PC-3 (cell line): ENCODE results near the gene EIF4EBP3. TPM values are rescaled to one million over a fixed set of nuclear protein-coding genes. Genes with fewer than 3 reads are reported as not detected.

Experiments used
- ATAC-seq: fragments of 200-7000 bp; cut with Tn5 transposase; 2 replicates; pipeline ENCODE4 v1.9.1; 2020; ENCODE audit warnings: mild to moderate bottlenecking, moderate library complexity
- BruUV-seq: library from RNA; stranded (reverse); fragments of 400-500 nt; replicated peaks from 2 replicates; lab custom pipeline; 2021; lab: Mats Ljungman, UMichigan
- CTCF ChIA-PET: fragments of 300-600 bp; sonication (Branson Sonifier 250); formaldehyde crosslinking; loops from one replicate; lab custom pipeline; 2022; ENCODE audit warnings: antibody characterized with exemption; lab: Charles Lee
- POLR2A ChIA-PET: fragments of 300-600 bp; sonication (Branson Sonifier 250); formaldehyde crosslinking; loops from one replicate; lab custom pipeline; 2022; ENCODE audit warnings: antibody characterized with exemption; ENCODE audit not compliant: unreplicated experiment; lab: Charles Lee
- DNase-seq: peaks from one replicate; pipeline ENCODE4 v3.0.0-alpha.2; 2015
- H2AFZ ChIP-seq: fragments of 300-600 bp; sonication (generic); 2 replicates; pipeline ENCODE4 v1.6.0; 2016; ENCODE audit warnings: antibody characterized with exemption, low read length
- H3F3A ChIP-seq: fragments of 300-600 bp; sonication (generic); one replicate; pipeline ENCODE4 v1.6.0; 2017; ENCODE audit warnings: antibody characterized with exemption, low read length, control low read depth, mild to moderate bottlenecking; ENCODE audit not compliant: unreplicated experiment
- H3K27ac ChIP-seq: fragments of 300-600 bp; sonication (generic); 2 replicates; pipeline ENCODE4 v1.5.1; 2016; ENCODE audit warnings: mild to moderate bottlenecking, low read length
- H3K27me3 ChIP-seq: fragments of 300-600 bp; sonication (generic); 2 replicates; pipeline ENCODE4 v1.6.1; 2016; ENCODE audit warnings: low read length, mixed read lengths
- H3K36me3 ChIP-seq: fragments of 300-600 bp; sonication (generic); 2 replicates; pipeline ENCODE4 v1.6.1; 2016; ENCODE audit warnings: low read depth, mixed run types, low read length, mixed read lengths
- H3K4me1 ChIP-seq: fragments of 300-600 bp; sonication (generic); 2 replicates; pipeline ENCODE4 v1.5.1; 2016; ENCODE audit warnings: low read length; ENCODE audit not compliant: insufficient read depth
- H3K4me2 ChIP-seq: fragments of 300-600 bp; sonication (generic); 2 replicates; pipeline ENCODE4 v1.6.0; 2016; ENCODE audit warnings: low read length
- H3K4me3 ChIP-seq: fragments of 300-600 bp; sonication (generic); 2 replicates; pipeline ENCODE4 v1.5.1; 2016; ENCODE audit warnings: mild to moderate bottlenecking, low read length, mixed read lengths
- H3K79me2 ChIP-seq: fragments of 300-600 bp; sonication (generic); 2 replicates; pipeline ENCODE4 v1.6.1; 2017; ENCODE audit warnings: low read length, mixed read lengths
- H3K9ac ChIP-seq: fragments of 300-600 bp; sonication (generic); 2 replicates; pipeline ENCODE4 v1.6.0; 2016; ENCODE audit warnings: mild to moderate bottlenecking, low read length
- H3K9me2 ChIP-seq: fragments of 300-600 bp; sonication (generic); replicated peaks from 2 replicates; pipeline ENCODE4 v1.6.1; 2016; ENCODE audit warnings: mixed run types, low read length, mixed read lengths
- H3K9me3 ChIP-seq: fragments of 300-600 bp; sonication (generic); 2 replicates; pipeline ENCODE4 v1.6.1; 2016; ENCODE audit warnings: low read length, mixed read lengths
- H4K20me1 ChIP-seq: fragments of 300-600 bp; sonication (generic); 2 replicates; pipeline ENCODE4 v1.6.1; 2016; ENCODE audit warnings: low read length, mixed read lengths
- EZH2 ChIP-seq: fragments of 300-600 bp; sonication (generic); IDR thresholded peaks from one replicate; pipeline ENCODE4 v1.6.1; 2017; ENCODE audit warnings: antibody characterized with exemption, mild to moderate bottlenecking, low read length; ENCODE audit not compliant: unreplicated experiment
- EZH2phosphoT487 ChIP-seq: fragments of 300-600 bp; sonication (generic); IDR thresholded peaks from 2 replicates; pipeline ENCODE4 v1.6.1; 2018; ENCODE audit warnings: mild to moderate bottlenecking, antibody characterized with exemption, low read length, borderline replicate concordance
- intact Hi-C: fragments of 100-400 bp; cut with micrococcal nuclease; formaldehyde crosslinking; loops from 2 replicates; pipeline ENCODE4 v1.9.0; 2023
- total RNA-seq: library from RNA; depleted of rRNA; stranded (reverse); fragments of >200 nt; gene quantifications from 2 replicates; pipeline ENCODE4 v1.2.3, GENCODE V29; 2014
- TF ChIP-seq, protein P1 (sequence below): fragments of 300-600 bp; sonication (generic); conservative IDR thresholded peaks from 2 replicates; pipeline ENCODE4 v1.5.1; 2017; ENCODE audit warnings: antibody characterized with exemption, low read depth, mild to moderate bottlenecking, low read length

EIF4EBP3 gene
- total RNA-seq, 1 experiment from 2014 or later: not detected

DNA sequence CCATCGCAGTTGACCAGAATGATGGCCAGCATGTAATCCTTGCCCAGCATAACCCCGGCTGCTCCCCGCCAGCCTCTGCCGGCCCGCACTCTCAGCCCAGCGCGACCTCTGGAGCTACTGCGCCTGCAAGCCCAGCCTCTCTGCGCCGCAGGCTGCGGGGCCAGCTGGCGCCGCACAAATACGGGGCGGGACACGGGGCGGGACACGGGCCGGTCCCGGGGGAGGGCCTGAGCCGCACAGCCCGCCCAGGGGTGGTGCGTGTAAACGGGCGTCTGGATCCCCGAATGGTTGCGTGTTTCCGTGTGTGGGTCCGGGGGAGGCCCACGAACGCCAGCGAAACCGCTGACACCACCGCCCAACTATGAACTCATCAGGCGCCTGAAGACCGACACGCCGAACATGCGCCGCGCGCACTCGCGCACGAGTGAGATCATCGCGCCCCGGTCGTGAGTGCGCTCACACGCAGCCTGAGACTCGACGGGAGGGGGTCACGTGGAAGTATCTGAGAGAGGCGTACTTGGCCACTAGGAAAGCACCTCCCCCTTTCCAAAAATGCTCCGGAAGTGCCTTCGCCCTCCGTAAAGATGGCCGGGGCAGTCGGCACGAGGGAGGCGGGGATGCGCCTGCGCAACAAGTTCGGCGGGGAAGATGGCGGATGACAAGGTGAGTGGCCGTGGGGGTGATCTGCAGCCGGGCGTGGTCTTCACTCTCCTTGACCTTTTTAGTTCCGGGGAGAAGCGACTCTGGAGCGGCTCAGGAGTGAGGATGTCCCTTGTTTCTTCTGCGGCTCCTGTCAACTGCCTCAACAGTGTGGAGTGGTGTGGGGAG is 16.9 kb downstream of the EIF4EBP3 start, which contains the start of the genes APBB3 and SLC35A4:
APBB3 (minus strand) TSS at position 403 of the 828 bp plus-strand sequence; CDS start at position 50, 353 bp downstream.
SLC35A4 (plus strand) TSS at position 633 of the 828 bp plus-strand sequence. CDS start 2,342 bp downstream, outside the sequence.
- ATAC-seq (peak; percentile 89), DNase-seq (peak; percentile 98)
- H2AFZ ChIP-seq: peak within 1 kb of the TSS; percentile 81
- no peaks in the 10 kb centered on the region for H3K27me3 ChIP-seq
- H3F3A ChIP-seq: no peaks in the 10 kb centered on the region
- ChIA-PET CTCF (no interaction called here), POLR2A (interaction anchor here (0.5 to 0.6 kb wide), 2 partner anchors 83 to 1060 kb away, joined by 5 to 6 read pairs; partner anchors contain the start of gene IK)
- H3K79me2 ChIP-seq: peaks cover 36% of the 10 kb centered on the region
- TF ChIP-seq EZH2: no peak
- TF ChIP-seq EZH2phosphoT487: no peak
- TF ChIP-seq, protein P1, sequence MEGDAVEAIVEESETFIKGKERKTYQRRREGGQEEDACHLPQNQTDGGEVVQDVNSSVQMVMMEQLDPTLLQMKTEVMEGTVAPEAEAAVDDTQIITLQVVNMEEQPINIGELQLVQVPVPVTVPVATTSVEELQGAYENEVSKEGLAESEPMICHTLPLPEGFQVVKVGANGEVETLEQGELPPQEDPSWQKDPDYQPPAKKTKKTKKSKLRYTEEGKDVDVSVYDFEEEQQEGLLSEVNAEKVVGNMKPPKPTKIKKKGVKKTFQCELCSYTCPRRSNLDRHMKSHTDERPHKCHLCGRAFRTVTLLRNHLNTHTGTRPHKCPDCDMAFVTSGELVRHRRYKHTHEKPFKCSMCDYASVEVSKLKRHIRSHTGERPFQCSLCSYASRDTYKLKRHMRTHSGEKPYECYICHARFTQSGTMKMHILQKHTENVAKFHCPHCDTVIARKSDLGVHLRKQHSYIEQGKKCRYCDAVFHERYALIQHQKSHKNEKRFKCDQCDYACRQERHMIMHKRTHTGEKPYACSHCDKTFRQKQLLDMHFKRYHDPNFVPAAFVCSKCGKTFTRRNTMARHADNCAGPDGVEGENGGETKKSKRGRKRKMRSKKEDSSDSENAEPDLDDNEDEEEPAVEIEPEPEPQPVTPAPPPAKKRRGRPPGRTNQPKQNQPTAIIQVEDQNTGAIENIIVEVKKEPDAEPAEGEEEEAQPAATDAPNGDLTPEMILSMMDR: no peak
- H3K9me2 ChIP-seq: no peaks in the 10 kb centered on the region
- H3K4me1 ChIP-seq: peaks cover 21% of the 10 kb centered on the region
- intact Hi-C loops: loop anchor here (2.0 kb wide), 1 partner anchor 74 kb away; the partner anchor contains the start of gene TMCO6
- peak within 1 kb of the TSS; percentile 82 for H3K4me3 ChIP-seq
- H4K20me1 ChIP-seq: no peaks in the 10 kb centered on the region
- peak within 1 kb of the TSS; percentile 94 for H3K4me2 ChIP-seq
- H3K36me3 ChIP-seq: peaks cover 13% of the 10 kb centered on the region; the same call in 1 of the 2 replicates
- no peaks in the 10 kb centered on the region for H3K9me3 ChIP-seq
- no TSS peak for BruUV-seq
- H3K27ac ChIP-seq: peak within 1 kb of the TSS; percentile 64
- peak within 1 kb of the TSS; percentile 92 for H3K9ac ChIP-seq

DNA sequence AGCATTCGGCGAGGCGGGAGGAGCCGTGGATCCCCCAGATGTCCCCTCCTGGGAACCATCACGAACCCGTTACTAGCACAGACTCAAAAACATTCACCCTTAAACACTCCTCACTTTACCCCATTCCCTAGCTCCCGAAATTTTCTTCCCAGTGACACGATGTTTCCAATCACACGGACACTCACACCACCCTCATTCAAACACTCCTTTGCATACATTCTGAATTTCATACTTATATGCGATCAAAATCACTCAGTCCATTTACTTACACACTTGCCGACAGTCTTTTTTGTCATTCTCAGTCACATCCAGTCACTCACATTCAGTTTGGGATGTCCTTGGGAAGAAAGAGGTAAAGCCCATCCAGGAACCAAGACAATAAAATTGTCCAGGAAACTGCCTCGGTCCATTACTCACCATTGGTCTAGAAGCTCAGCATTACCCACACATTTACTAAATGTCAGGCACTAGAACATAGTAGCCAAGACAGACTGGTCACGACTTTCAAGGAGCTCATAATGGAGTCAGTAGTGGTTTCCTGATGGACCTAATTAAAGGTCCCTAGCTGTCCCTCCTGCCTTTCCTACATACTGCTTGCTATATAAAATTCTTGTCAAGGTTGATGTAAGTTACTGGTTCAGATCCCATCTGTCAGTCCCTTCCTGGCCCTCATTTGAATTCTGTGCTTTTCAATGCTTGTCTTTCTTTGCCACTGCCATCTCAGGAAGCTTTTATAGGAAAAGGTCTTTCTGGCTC is 17.7 kb downstream of the EIF4EBP3 start:
- Histone ChIP-seq H3K4me2 (peak overlapping the region; percentile 94), H3K4me3 (peak overlapping the region; percentile 82), H3K27ac (peak overlapping the region; percentile 64), H3K27me3 (no peaks in the 10 kb centered on the region), H3K79me2 (peaks cover 36% of the 10 kb centered on the region), H3K4me1 (peaks cover 21% of the 10 kb centered on the region), H3F3A (no peaks in the 10 kb centered on the region), H3K36me3 (peaks cover 13% of the 10 kb centered on the region; the same call in 1 of the 2 replicates), H2AFZ (peak overlapping the region; percentile 81), H3K9ac (peak overlapping the region; percentile 92), H4K20me1 (no peaks in the 10 kb centered on the region), H3K9me2 (no peaks in the 10 kb centered on the region), H3K9me3 (no peaks in the 10 kb centered on the region)
- TF ChIP-seq EZH2phosphoT487 (no peak), EZH2 (no peak)
- TF ChIP-seq, protein P1: no peak
- BruUV-seq: TSS peak; percentile 64
- CTCF ChIA-PET: interaction anchor here (1.0 kb wide), 1 partner anchor 219 kb away, joined by 3 read pairs; the partner anchor contains the start of gene HBEGF
- intact Hi-C loops: loop anchor here (2.0 kb wide), 1 partner anchor 74 kb away; the partner anchor contains the start of gene TMCO6
- ATAC-seq: no peak
- POLR2A ChIA-PET: interaction anchor here (0.5 kb wide), 1 partner anchor 15 kb away, joined by 4 read pairs; no protein-coding TSS in a partner anchor
- peak; percentile 35 for DNase-seq
